ENCODE results near the gene DMD. TPM values are rescaled to one million over a fixed set of nuclear protein-coding genes. Genes with fewer than 3 reads are reported as not detected.

DMD gene
- total and polyA plus RNA-seq, 8 donors = 6.8 to 117 (median 44.2) TPM

- H3K4me1 ChIP-seq = no peaks in the 10 kb centered on the region
- H3K27ac ChIP-seq = no peak overlapping the region
- H3K4me3 ChIP-seq = no peak overlapping the region
- no peak for TF ChIP-seq POLR2AphosphoS5 (IDR thresholded peaks at IDR 0.05)
- TF ChIP-seq CTCF (IDR thresholded peaks at IDR 0.05) = no peak
- no peak for TF ChIP-seq EP300 (IDR thresholded peaks at IDR 0.05)
- TF ChIP-seq POLR2A (IDR thresholded peaks at IDR 0.05) = no peak
- no peaks in the 10 kb centered on the region for H3K36me3 ChIP-seq
- WGBS, 5 donors = 53 to 66% (median 61%) methylated on average over 3 of the region's 3 CpGs
- no peak for DNase-seq
- intact Hi-C loops (cut with DNase I; ENCODE audit: low total_unique reads) = no loop called here
- H3K27me3 ChIP-seq = no peaks in the 10 kb centered on the region
- peaks cover 0 to 7% (median 3%) of the 10 kb centered on the region in 4 donors for H3K9me3 ChIP-seq
Observed at GRCh38 chrX:31092970-31093638, 2118.2 kb downstream of the DMD start.

GRCh38 chrX:31092476-31092875, 2118.9 kb downstream of the DMD start:
- H3K36me3 ChIP-seq = no peaks in the 10 kb centered on the region
- H3K27ac ChIP-seq = no peak overlapping the region
- H3K9me3 ChIP-seq = peaks cover 0 to 7% (median 3%) of the 10 kb centered on the region in 4 donors
- TF ChIP-seq POLR2AphosphoS5 (IDR thresholded peaks at IDR 0.05) (no peak), EP300 (IDR thresholded peaks at IDR 0.05) (no peak), POLR2A (IDR thresholded peaks at IDR 0.05) (no peak), CTCF (IDR thresholded peaks at IDR 0.05) (no peak)
- DNase-seq = peak in 1 of 2 donors; percentile 38
- H3K4me3 ChIP-seq = no peak overlapping the region
- 49 to 69% (median 60%) methylated on average over 3 of the region's 3 CpGs for WGBS, 5 donors
- H3K27me3 ChIP-seq = no peaks in the 10 kb centered on the region
- H3K4me1 ChIP-seq = no peaks in the 10 kb centered on the region
- intact Hi-C loops (cut with DNase I; ENCODE audit: low total_unique reads) = no loop called here

GRCh38 chrX:31091819-31092218, 2119.5 kb downstream of the DMD start:
- no peak for DNase-seq
- TF ChIP-seq CTCF (IDR thresholded peaks at IDR 0.05) (no peak), POLR2AphosphoS5 (IDR thresholded peaks at IDR 0.05) (no peak), POLR2A (IDR thresholded peaks at IDR 0.05) (no peak), EP300 (IDR thresholded peaks at IDR 0.05) (no peak)
- no peak overlapping the region for H3K4me3 ChIP-seq
- peaks cover 0 to 7% (median 3%) of the 10 kb centered on the region in 4 donors for H3K9me3 ChIP-seq
- H3K27me3 ChIP-seq = no peaks in the 10 kb centered on the region
- no peaks in the 10 kb centered on the region for H3K36me3 ChIP-seq
- 62 to 91% (median 73%) methylated on average over 1 of the region's 1 CpG for WGBS, 5 donors
- no peak overlapping the region for H3K27ac ChIP-seq
- intact Hi-C loops (cut with DNase I; ENCODE audit: low total_unique reads) = no loop called here
- H3K4me1 ChIP-seq = no peaks in the 10 kb centered on the region

GRCh38 chrX:31074522-31074921, 2136.8 kb downstream of the DMD start:
- 69 to 94% (median 87%) methylated on average over 2 of the region's 2 CpGs for WGBS, 5 donors
- DNase-seq = no peak
- peaks cover 0 to 28% (median 10%) of the 10 kb centered on the region in 4 donors for H3K9me3 ChIP-seq
- no peak overlapping the region for H3K4me3 ChIP-seq
- H3K4me1 ChIP-seq = no peaks in the 10 kb centered on the region
- no peak for TF ChIP-seq POLR2AphosphoS5 (IDR thresholded peaks at IDR 0.05)
- no peaks in the 10 kb centered on the region for H3K36me3 ChIP-seq
- intact Hi-C loops (cut with DNase I; ENCODE audit: low total_unique reads) = no loop called here
- H3K27ac ChIP-seq = no peak overlapping the region
- H3K27me3 ChIP-seq = no peaks in the 10 kb centered on the region

GRCh38 chrX:31071725-31072124, 2139.6 kb downstream of the DMD start, which contains the start of gene FTHL17:
Gene FTHL17, minus strand, starts transcription at chrX:31072041. Its CDS starts 88 bp downstream, at chrX:31071953.
- no peaks in the 10 kb centered on the region for H3K4me1 ChIP-seq
- no peak for DNase-seq
- intact Hi-C loops (cut with DNase I; ENCODE audit: low total_unique reads) = no loop called here
- TF ChIP-seq POLR2AphosphoS5 (IDR thresholded peaks at IDR 0.05) = no peak
- no peak for TF ChIP-seq CTCF (IDR thresholded peaks at IDR 0.05)
- no peak for TF ChIP-seq EP300 (IDR thresholded peaks at IDR 0.05)
- no peak for TF ChIP-seq POLR2A (IDR thresholded peaks at IDR 0.05)
- peaks cover 0 to 23% (median 10%) of the 10 kb centered on the region in 4 donors for H3K9me3 ChIP-seq
- WGBS, 5 donors = 91 to 99% (median 97%) methylated on average over 23 to 33 of the region's 33 CpGs
- no peaks in the 10 kb centered on the region for H3K36me3 ChIP-seq
- no peaks in the 10 kb centered on the region for H3K27me3 ChIP-seq
- H3K27ac ChIP-seq = no peak within 1 kb of the TSS
- H3K4me3 ChIP-seq = no peak within 1 kb of the TSS
